IMR-90 (cell line): Measurements from ENCODE around the gene THEM5. TPM values are rescaled to one million over a fixed set of nuclear protein-coding genes. Genes with fewer than 3 reads are reported as not detected.

Experiments used
- ATAC-seq: fragments of 200-7000 bp; cut with Tn5 transposase; 2 replicates; pipeline ENCODE4 v1.9.1; 2020; ENCODE audit warnings: low read depth, mild to moderate bottlenecking, moderate library complexity
- BruUV-seq: library from RNA; stranded (reverse); fragments of 400-500 nt; replicated peaks from 2 replicates; lab custom pipeline; 2021; lab: Mats Ljungman, UMichigan
- CTCF ChIA-PET: fragments of 300-600 bp; formaldehyde crosslinking; extraction: SDS; loops from one replicate; lab custom pipeline; 2021; ENCODE audit warnings: antibody characterized with exemption; lab: Yijun Ruan, JAX
- POLR2A ChIA-PET: fragments of 300-600 bp; sonication (Branson Sonifier 250); formaldehyde crosslinking; loops from one replicate; lab custom pipeline; 2022; ENCODE audit warnings: antibody characterized with exemption; ENCODE audit not compliant: unreplicated experiment; lab: Charles Lee
- DNase-seq: peaks from one replicate; pipeline ENCODE4 v3.0.0; 2013
- H2AFZ ChIP-seq: replicated peaks from 2 replicates; pipeline ENCODE3; 2013; ENCODE audit warnings: low read length, mild to moderate bottlenecking; ENCODE audit not compliant: poor library complexity
- H2AK5ac ChIP-seq: 2 replicates; pipeline ENCODE4 v1.6.1; 2013; ENCODE audit warnings: low read depth, low read length, inconsistent platforms
- H2AK9ac ChIP-seq: replicated peaks from 2 replicates; pipeline ENCODE3; 2013; ENCODE audit warnings: mild to moderate bottlenecking, low read depth, low read length, moderate library complexity; ENCODE audit not compliant: poor library complexity
- H2BK120ac ChIP-seq: 2 replicates; pipeline ENCODE4 v1.6.1; 2013; ENCODE audit warnings: low read depth, low read length, inconsistent platforms
- H2BK15ac ChIP-seq: 3 replicates; pipeline ENCODE4 v1.6.1; 2013; ENCODE audit warnings: low read depth, low read length, inconsistent platforms
- H2BK20ac ChIP-seq: 2 replicates; pipeline ENCODE4 v1.6.1; 2013; ENCODE audit warnings: low read depth, mild to moderate bottlenecking, inconsistent platforms, low read length, moderate library complexity
- H2BK5ac ChIP-seq: 2 replicates; pipeline ENCODE4 v1.6.1; 2013; ENCODE audit warnings: mild to moderate bottlenecking, low read depth, low read length, inconsistent platforms; ENCODE audit not compliant: poor library complexity, severe bottlenecking
- H3K14ac ChIP-seq: replicated peaks from 2 replicates; pipeline ENCODE4 v1.6.1; 2013; ENCODE audit warnings: low read depth, low read length, inconsistent platforms
- H3K18ac ChIP-seq: 2 replicates; pipeline ENCODE4 v1.6.1; 2013; ENCODE audit warnings: low read depth, low read length, control low read depth
- H3K23ac ChIP-seq: 2 replicates; pipeline ENCODE4 v1.6.1; 2013; ENCODE audit warnings: low read depth, low read length, inconsistent platforms
- H3K27ac ChIP-seq: 2 replicates; pipeline ENCODE4 v1.5.1; 2013; ENCODE audit warnings: mild to moderate bottlenecking, control low read depth, low read length; ENCODE audit not compliant: insufficient read depth
- H3K27me3 ChIP-seq: 2 replicates; pipeline ENCODE4 v1.6.1; 2013; ENCODE audit warnings: low read length; ENCODE audit not compliant: control insufficient read depth, insufficient read depth
- H3K36me3 ChIP-seq: 2 replicates; pipeline ENCODE4 v1.6.1; 2013; ENCODE audit warnings: low read length, mixed read lengths; ENCODE audit not compliant: control insufficient read depth, insufficient read depth
- H3K4ac ChIP-seq: 2 replicates; pipeline ENCODE4 v1.6.1; 2013; ENCODE audit warnings: low read depth, low read length, inconsistent platforms
- H3K4me1 ChIP-seq: 2 replicates; pipeline ENCODE4 v1.6.1; 2013; ENCODE audit warnings: low read length, mixed read lengths; ENCODE audit not compliant: control insufficient read depth, insufficient read depth
- H3K4me2 ChIP-seq: 2 replicates; pipeline ENCODE4 v1.6.1; 2013; ENCODE audit warnings: low read depth, mild to moderate bottlenecking, control low read depth, low read length, moderate library complexity
- H3K4me3 ChIP-seq: 2 replicates; pipeline ENCODE4 v1.5.1; 2013; ENCODE audit warnings: low read depth, mild to moderate bottlenecking, control low read depth, low read length, moderate library complexity; ENCODE audit not compliant: insufficient read depth
- H3K56ac ChIP-seq: 2 replicates; pipeline ENCODE4 v1.6.1; 2013; ENCODE audit warnings: low read length, inconsistent platforms; ENCODE audit not compliant: insufficient read depth; ENCODE audit errors: extremely low read depth
- H3K79me1 ChIP-seq, 2 experiments: 2 replicates each; pipeline ENCODE4 v1.6.1; 2013; ENCODE audit warnings: low read length in 2 of 2, inconsistent platforms in 1 of 2, low read depth in 1 of 2
- H3K9ac ChIP-seq: 2 replicates; pipeline ENCODE4 v1.6.1; 2013; ENCODE audit warnings: low read depth, low read length, control low read depth
- H3K9me1 ChIP-seq: 2 replicates; pipeline ENCODE4 v1.6.1; 2013; ENCODE audit warnings: low read length, inconsistent platforms; ENCODE audit not compliant: insufficient read depth
- H3K9me3 ChIP-seq: 2 replicates; pipeline ENCODE4 v1.6.1; 2013; ENCODE audit warnings: low read length; ENCODE audit not compliant: control insufficient read depth, insufficient read depth
- H4K20me1 ChIP-seq: 2 replicates; pipeline ENCODE4 v1.6.1; 2013; ENCODE audit warnings: low read length, inconsistent platforms; ENCODE audit not compliant: insufficient read depth
- H4K5ac ChIP-seq: 2 replicates; pipeline ENCODE4 v1.6.1; 2013; ENCODE audit warnings: mild to moderate bottlenecking, low read depth, low read length, control low read depth
- H4K8ac ChIP-seq, 2 experiments: 2 replicates each; pipeline ENCODE4 v1.6.1; 2013; ENCODE audit warnings: low read depth in 2 of 2, low read length in 2 of 2, control low read depth in 1 of 2, inconsistent platforms in 1 of 2
- H4K91ac ChIP-seq: 2 replicates; pipeline ENCODE4 v1.6.1; 2013; ENCODE audit warnings: low read depth, low read length, inconsistent platforms; ENCODE audit not compliant: insufficient read depth
- BHLHE40 ChIP-seq: fragments of 150-350 bp; IDR thresholded peaks from 2 replicates; pipeline ENCODE4 v1.6.1; 2016; ENCODE audit warnings: mild to moderate bottlenecking, low read depth, low read length
- CEBPB ChIP-seq: IDR thresholded peaks from 2 replicates; pipeline ENCODE4 v1.6.1; 2012; ENCODE audit warnings: low read depth, low read length, improper control_type of control experiment
- CHD1 ChIP-seq: IDR thresholded peaks from 2 replicates; pipeline ENCODE4 v1.6.1; 2012; ENCODE audit warnings: low read depth, low read length, improper control_type of control experiment
- CTCF ChIP-seq: conservative IDR thresholded peaks from 2 replicates; pipeline ENCODE4 v1.5.1; 2012; ENCODE audit warnings: mild to moderate bottlenecking, low read depth, low read length, improper control_type of control experiment
- ELK1 ChIP-seq: fragments of 150-350 bp; IDR thresholded peaks from 2 replicates; pipeline ENCODE4 v1.6.1; 2016; ENCODE audit warnings: low read depth, mild to moderate bottlenecking, low read length, moderate library complexity, borderline replicate concordance
- FOS ChIP-seq: fragments of 150-350 bp; IDR thresholded peaks from 2 replicates; pipeline ENCODE4 v1.6.1; 2016; ENCODE audit warnings: low read depth, low read length
- MAFK ChIP-seq: IDR thresholded peaks from 2 replicates; pipeline ENCODE4 v1.6.1; 2012; ENCODE audit warnings: low read depth, low read length, improper control_type of control experiment
- MAZ ChIP-seq: IDR thresholded peaks from 2 replicates; pipeline ENCODE4 v1.6.1; 2012; ENCODE audit warnings: low read depth, mild to moderate bottlenecking, low read length, improper control_type of control experiment, moderate library complexity, borderline replicate concordance
- MXI1 ChIP-seq: IDR thresholded peaks from 2 replicates; pipeline ENCODE4 v1.6.1; 2012; ENCODE audit warnings: low read depth, mild to moderate bottlenecking, low read length, moderate library complexity, borderline replicate concordance
- NFE2L2 ChIP-seq: fragments of 150-350 bp; IDR thresholded peaks from 2 replicates; pipeline ENCODE4 v1.6.1; 2016; ENCODE audit warnings: low read depth, mild to moderate bottlenecking, low read length
- POLR2A ChIP-seq: IDR thresholded peaks from 2 replicates; pipeline ENCODE4 v1.6.1; 2012; ENCODE audit warnings: mild to moderate bottlenecking, low read depth, low read length
- RAD21 ChIP-seq: IDR thresholded peaks from 2 replicates; pipeline ENCODE4 v1.6.1; 2012; ENCODE audit warnings: low read length, improper control_type of control experiment
- RCOR1 ChIP-seq: IDR thresholded peaks from 2 replicates; pipeline ENCODE4 v1.6.1; 2012; ENCODE audit warnings: mild to moderate bottlenecking, low read length, improper control_type of control experiment; ENCODE audit not compliant: insufficient replicate concordance
- RFX5 ChIP-seq: IDR thresholded peaks from 2 replicates; pipeline ENCODE4 v1.8.0; 2012; ENCODE audit warnings: low read depth, mild to moderate bottlenecking, low read length, moderate library complexity
- SMC3 ChIP-seq: fragments of 150-350 bp; IDR thresholded peaks from 2 replicates; pipeline ENCODE4 v1.6.1; 2016; ENCODE audit warnings: low read depth, mild to moderate bottlenecking, antibody characterized with exemption, low read length, moderate library complexity
- USF2 ChIP-seq: fragments of 150-350 bp; IDR thresholded peaks from 2 replicates; pipeline ENCODE4 v1.6.1; 2017; ENCODE audit warnings: mild to moderate bottlenecking, antibody characterized with exemption, low read length, low read depth
- WGBS, 2 experiments: methylation state at CpG; one replicate each; pipeline versions ENCODE4 v1.1.5 to v1.1.7; 2013; ENCODE audit warnings: missing lambda C conversion rate in 2 of 2; ENCODE audit not compliant: insufficient read length in 1 of 2; ENCODE audit errors: extremely low coverage in 2 of 2; 5-methylcytosine and 5-hydroxymethylcytosine counted together
- dilution Hi-C: fragments of 300-500 bp; cut with HindIII; formaldehyde crosslinking; loops from one replicate; pipeline ENCODE4 v1.14.3; 2018; ENCODE audit warnings: low sequenced_read_pairs; ENCODE audit not compliant: unreplicated experiment
- in situ Hi-C: fragments of 300-500 bp; cut with MboI; formaldehyde crosslinking; loops from 3 replicates; pipeline ENCODE4 v1.14.3; 2019; ENCODE audit warnings: low sequenced_read_pairs, inconsistent platforms, mixed read lengths
- intact Hi-C: fragments of 100-400 bp; cut with micrococcal nuclease; formaldehyde crosslinking; loops from 2 replicates; pipeline ENCODE4 v1.10.0; 2022
- polyA plus RNA-seq, 3 experiments: library from polyadenylated mRNA; depleted of rRNA; stranded (reverse); fragments of >200 nt; gene quantifications; 2 replicates each; pipeline ENCODE4 v1.2.3, GENCODE V29; 2012; ENCODE audit warnings: low replicate concordance in 1 of 3
- total RNA-seq: library from RNA; depleted of rRNA; stranded (reverse); fragments of >200 nt; gene quantifications from 2 replicates; pipeline ENCODE4 v1.2.3, GENCODE V29; 2012

Gene THEM5
- total and polyA plus RNA-seq, 2 of the 4 experiments (the other 2 are of a cell fraction), result not detected

GRCh38 chr1:151827853-151828252, 25.7 kb downstream of the THEM5 start:
- ATAC-seq, result no peak
- ChIA-PET POLR2A (no interaction called here), CTCF (interaction anchor here (0.7 kb wide), 1 partner anchor 115 kb away, joined by 3 read pairs; no protein-coding TSS in a partner anchor)
- no peaks in the 10 kb centered on the region for H3K79me1 ChIP-seq
- H3K4me3 ChIP-seq, result no peak overlapping the region
- H3K36me3 ChIP-seq, result no peaks in the 10 kb centered on the region
- H2BK120ac ChIP-seq, result no peak overlapping the region
- TF ChIP-seq CHD1, result no peak
- TF ChIP-seq NFE2L2, result no peak
- no peak for TF ChIP-seq RAD21
- no peak for TF ChIP-seq CEBPB
- no peak for TF ChIP-seq POLR2A
- TF ChIP-seq USF2, result no peak
- TF ChIP-seq CTCF, result no peak
- TF ChIP-seq MAZ, result no peak
- no peak for TF ChIP-seq ELK1
- TF ChIP-seq MAFK, result no peak
- TF ChIP-seq MXI1, result no peak
- no peak for TF ChIP-seq SMC3
- TF ChIP-seq RFX5, result no peak
- no peak for TF ChIP-seq BHLHE40
- no peak for TF ChIP-seq RCOR1
- no peak for TF ChIP-seq FOS
- no TSS peak for BruUV-seq
- no peak overlapping the region for H3K27ac ChIP-seq
- H4K5ac ChIP-seq, result no peak overlapping the region
- H3K4ac ChIP-seq, result no peak overlapping the region
- H2AK5ac ChIP-seq, result no peak overlapping the region
- H3K9me3 ChIP-seq, result no peaks in the 10 kb centered on the region
- H3K27me3 ChIP-seq, result peaks cover 63% of the 10 kb centered on the region
- no peak overlapping the region for H3K14ac ChIP-seq
- WGBS, 2 experiments, result 100% methylated on average over 1 of the region's 9 CpGs; no CpG with 5 or more reads in 1 of the 2 experiments
- H3K9me1 ChIP-seq, result no peaks in the 10 kb centered on the region
- no peak overlapping the region for H4K8ac ChIP-seq
- no peak overlapping the region for H2BK20ac ChIP-seq
- H2BK5ac ChIP-seq, result no peak overlapping the region
- H4K91ac ChIP-seq, result no peak overlapping the region
- H3K9ac ChIP-seq, result no peak overlapping the region
- H2AK9ac ChIP-seq, result no peak overlapping the region
- no peak overlapping the region for H2BK15ac ChIP-seq
- intact Hi-C loops, result no loop called here
- no peak overlapping the region for H3K4me2 ChIP-seq
- H3K18ac ChIP-seq, result no peak overlapping the region
- no peak for DNase-seq
- no peak overlapping the region for H3K56ac ChIP-seq
- H3K23ac ChIP-seq, result no peak overlapping the region
- no peaks in the 10 kb centered on the region for H3K4me1 ChIP-seq
- no peaks in the 10 kb centered on the region for H4K20me1 ChIP-seq
- no peak overlapping the region for H2AFZ ChIP-seq
- in situ Hi-C loops, result no loop called here
- dilution Hi-C loops, result no loop called here
